HepG2 (cell line): ENCODE measurements around the gene NGFR. TPM values are rescaled to one million over a fixed set of nuclear protein-coding genes. Genes with fewer than 3 reads are reported as not detected.
A peak's percentile ranks its signal among the peaks of the same experiment; 100 is the strongest.

ENCODE experiments used
- FOXO1 ChIP-seq: sonication (generic); formaldehyde crosslinking; IDR thresholded peaks from 2 replicates; pipeline ENCODE4 v1.4.0; 2020; ENCODE audit warnings: missing genetic modification reagents
- MEF2D ChIP-seq: sonication (generic); formaldehyde crosslinking; IDR thresholded peaks from 2 replicates; pipeline ENCODE4 v1.5.1; 2020; ENCODE audit warnings: mild to moderate bottlenecking, missing genetic modification reagents
- NCOA2 ChIP-seq: sonication (generic); formaldehyde crosslinking; IDR thresholded peaks from 2 replicates; pipeline ENCODE4 v1.8.0; 2022; ENCODE audit warnings: inconsistent platforms
- ONECUT2 ChIP-seq: sonication (generic); formaldehyde crosslinking; IDR thresholded peaks from 2 replicates; pipeline ENCODE4 v1.4.0; 2020; ENCODE audit warnings: missing genetic modification reagents
- PBX3 ChIP-seq: sonication (generic); formaldehyde crosslinking; IDR thresholded peaks from 2 replicates; pipeline ENCODE4 v1.8.1; 2023; ENCODE audit warnings: missing genetic modification reagents, inconsistent platforms, borderline replicate concordance
- SUZ12 ChIP-seq: fragments of 150-350 bp; IDR thresholded peaks from 2 replicates; pipeline ENCODE4 v1.6.1; 2014; ENCODE audit warnings: low read depth, low read length
- ZBTB8A ChIP-seq: sonication (generic); formaldehyde crosslinking; IDR thresholded peaks from 2 replicates; pipeline ENCODE4 v1.4.0; 2020; ENCODE audit warnings: mild to moderate bottlenecking, low read depth, missing genetic modification reagents, borderline replicate concordance
- ZMYM2 ChIP-seq: sonication (generic); formaldehyde crosslinking; IDR thresholded peaks from 2 replicates; pipeline ENCODE4 v1.8.0; 2022; ENCODE audit warnings: mild to moderate bottlenecking, missing genetic modification reagents
- ZNF362 ChIP-seq: sonication (generic); formaldehyde crosslinking; IDR thresholded peaks from 2 replicates; pipeline ENCODE4 v1.4.0; 2020; ENCODE audit warnings: missing genetic modification reagents, mild to moderate bottlenecking, borderline replicate concordance
- ZNF776 ChIP-seq: sonication (generic); formaldehyde crosslinking; IDR thresholded peaks from 2 replicates; pipeline ENCODE4 v1.4.0; 2020; ENCODE audit warnings: mild to moderate bottlenecking, missing genetic modification reagents
- polyA plus RNA-seq, 8 experiments: library from polyadenylated mRNA; depleted of rRNA in 3 of 8; stranded (reverse) in 7 of 8; unstranded in 1 of 8; fragments of >200 nt; fragmentation: Illumina TruSeq in 4 of 8; extraction: Trizol in 4 of 8; gene quantifications; 2 replicates each; pipeline versions ENCODE4 v1.2.1 to v1.2.3, GENCODE V29; 2011 to 2016; ENCODE audit warnings: low read depth in 4 of 8, missing spikeins in 1 of 8, mixed read lengths in 1 of 8; ENCODE audit not compliant: insufficient read depth in 1 of 8
- total RNA-seq, 5 experiments: library from RNA; depleted of rRNA; stranded (reverse); fragments of >200 nt; fragmentation: Illumina TruSeq; extraction: Trizol; gene quantifications; 2 replicates each; pipeline ENCODE4 v1.2.3, GENCODE V29; 2016; ENCODE audit warnings: low read depth in 1 of 5
- TF ChIP-seq, protein P1 (sequence below): sonication (generic); formaldehyde crosslinking; IDR thresholded peaks from 2 replicates; pipeline ENCODE4 v1.8.0; 2022; ENCODE audit warnings: mild to moderate bottlenecking, missing genetic modification reagents, moderate library complexity
- TF ChIP-seq, protein P2 (sequence below): sonication (generic); formaldehyde crosslinking; IDR thresholded peaks from 2 replicates; pipeline ENCODE4 v1.5.0; 2020; ENCODE audit warnings: mild to moderate bottlenecking, missing genetic modification reagents, moderate library complexity
- TF ChIP-seq, protein P3 (sequence below): sonication (generic); formaldehyde crosslinking; IDR thresholded peaks from 2 replicates; pipeline ENCODE4 v1.5.0; 2020; ENCODE audit warnings: mild to moderate bottlenecking, missing genetic modification reagents
- TF ChIP-seq, protein P4 (sequence below): sonication (generic); formaldehyde crosslinking; IDR thresholded peaks from 2 replicates; pipeline ENCODE4 v1.5.0; 2020; ENCODE audit warnings: missing genetic modification reagents
- TF ChIP-seq, protein P5 (sequence below), 2 experiments: IDR thresholded peaks; 2 replicates each; pipeline ENCODE4 v1.6.1; 2011 to 2012; ENCODE audit warnings: low read length in 2 of 2, borderline replicate concordance in 1 of 2, low read depth in 1 of 2, mild to moderate bottlenecking in 1 of 2, moderate library complexity in 1 of 2
- TF ChIP-seq, protein P6 (sequence below): sonication (generic); formaldehyde crosslinking; IDR thresholded peaks from 2 replicates; pipeline ENCODE4 v1.8.0; 2022; ENCODE audit warnings: missing genetic modification reagents, mild to moderate bottlenecking, borderline replicate concordance

The NGFR gene
- total and polyA plus RNA-seq, 2 of the 13 experiments (the other 11 are each of a cell fraction or from before 2014, with no cell fraction given), result 1.1 to 1.8 TPM

GRCh38 chr17:49515196-49515770, 20.2 kb downstream of the NGFR start (continued):
- TF ChIP-seq ZNF362 (CRISPR knock-in tag) (no peak), SUZ12 (no peak), ONECUT2 (no peak), ZNF776 (no peak; the same call in 1 of the 2 replicates), ZMYM2 (CRISPR knock-in tag) (peak; percentile 65), FOXO1 (peak; percentile 43; the same call in 1 of the 2 replicates), ZBTB8A (CRISPR knock-in tag) (no peak), PBX3 (no peak), MEF2D (CRISPR knock-in tag) (peak; percentile 50; the same call in 1 of the 2 replicates), NCOA2 (0 out of 2 replicates have a peak, but pooled peaks have one; percentile 25)
- TF ChIP-seq, protein P1, sequence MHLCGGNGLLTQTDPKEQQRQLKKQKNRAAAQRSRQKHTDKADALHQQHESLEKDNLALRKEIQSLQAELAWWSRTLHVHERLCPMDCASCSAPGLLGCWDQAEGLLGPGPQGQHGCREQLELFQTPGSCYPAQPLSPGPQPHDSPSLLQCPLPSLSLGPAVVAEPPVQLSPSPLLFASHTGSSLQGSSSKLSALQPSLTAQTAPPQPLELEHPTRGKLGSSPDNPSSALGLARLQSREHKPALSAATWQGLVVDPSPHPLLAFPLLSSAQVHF (CRISPR knock-in tag), result no peak
- TF ChIP-seq, protein P2, sequence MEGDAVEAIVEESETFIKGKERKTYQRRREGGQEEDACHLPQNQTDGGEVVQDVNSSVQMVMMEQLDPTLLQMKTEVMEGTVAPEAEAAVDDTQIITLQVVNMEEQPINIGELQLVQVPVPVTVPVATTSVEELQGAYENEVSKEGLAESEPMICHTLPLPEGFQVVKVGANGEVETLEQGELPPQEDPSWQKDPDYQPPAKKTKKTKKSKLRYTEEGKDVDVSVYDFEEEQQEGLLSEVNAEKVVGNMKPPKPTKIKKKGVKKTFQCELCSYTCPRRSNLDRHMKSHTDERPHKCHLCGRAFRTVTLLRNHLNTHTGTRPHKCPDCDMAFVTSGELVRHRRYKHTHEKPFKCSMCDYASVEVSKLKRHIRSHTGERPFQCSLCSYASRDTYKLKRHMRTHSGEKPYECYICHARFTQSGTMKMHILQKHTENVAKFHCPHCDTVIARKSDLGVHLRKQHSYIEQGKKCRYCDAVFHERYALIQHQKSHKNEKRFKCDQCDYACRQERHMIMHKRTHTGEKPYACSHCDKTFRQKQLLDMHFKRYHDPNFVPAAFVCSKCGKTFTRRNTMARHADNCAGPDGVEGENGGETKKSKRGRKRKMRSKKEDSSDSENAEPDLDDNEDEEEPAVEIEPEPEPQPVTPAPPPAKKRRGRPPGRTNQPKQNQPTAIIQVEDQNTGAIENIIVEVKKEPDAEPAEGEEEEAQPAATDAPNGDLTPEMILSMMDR, result peak; percentile 34; the same call in 1 of the 2 replicates
- TF ChIP-seq, protein P3, sequence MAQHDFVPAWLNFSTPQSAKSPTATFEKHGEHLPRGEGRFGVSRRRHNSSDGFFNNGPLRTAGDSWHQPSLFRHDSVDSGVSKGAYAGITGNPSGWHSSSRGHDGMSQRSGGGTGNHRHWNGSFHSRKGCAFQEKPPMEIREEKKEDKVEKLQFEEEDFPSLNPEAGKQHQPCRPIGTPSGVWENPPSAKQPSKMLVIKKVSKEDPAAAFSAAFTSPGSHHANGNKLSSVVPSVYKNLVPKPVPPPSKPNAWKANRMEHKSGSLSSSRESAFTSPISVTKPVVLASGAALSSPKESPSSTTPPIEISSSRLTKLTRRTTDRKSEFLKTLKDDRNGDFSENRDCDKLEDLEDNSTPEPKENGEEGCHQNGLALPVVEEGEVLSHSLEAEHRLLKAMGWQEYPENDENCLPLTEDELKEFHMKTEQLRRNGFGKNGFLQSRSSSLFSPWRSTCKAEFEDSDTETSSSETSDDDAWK (CRISPR knock-in tag), result no peak
- TF ChIP-seq, protein P4, sequence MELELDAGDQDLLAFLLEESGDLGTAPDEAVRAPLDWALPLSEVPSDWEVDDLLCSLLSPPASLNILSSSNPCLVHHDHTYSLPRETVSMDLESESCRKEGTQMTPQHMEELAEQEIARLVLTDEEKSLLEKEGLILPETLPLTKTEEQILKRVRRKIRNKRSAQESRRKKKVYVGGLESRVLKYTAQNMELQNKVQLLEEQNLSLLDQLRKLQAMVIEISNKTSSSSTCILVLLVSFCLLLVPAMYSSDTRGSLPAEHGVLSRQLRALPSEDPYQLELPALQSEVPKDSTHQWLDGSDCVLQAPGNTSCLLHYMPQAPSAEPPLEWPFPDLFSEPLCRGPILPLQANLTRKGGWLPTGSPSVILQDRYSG (CRISPR knock-in tag), result no peak
- TF ChIP-seq, protein P5, sequence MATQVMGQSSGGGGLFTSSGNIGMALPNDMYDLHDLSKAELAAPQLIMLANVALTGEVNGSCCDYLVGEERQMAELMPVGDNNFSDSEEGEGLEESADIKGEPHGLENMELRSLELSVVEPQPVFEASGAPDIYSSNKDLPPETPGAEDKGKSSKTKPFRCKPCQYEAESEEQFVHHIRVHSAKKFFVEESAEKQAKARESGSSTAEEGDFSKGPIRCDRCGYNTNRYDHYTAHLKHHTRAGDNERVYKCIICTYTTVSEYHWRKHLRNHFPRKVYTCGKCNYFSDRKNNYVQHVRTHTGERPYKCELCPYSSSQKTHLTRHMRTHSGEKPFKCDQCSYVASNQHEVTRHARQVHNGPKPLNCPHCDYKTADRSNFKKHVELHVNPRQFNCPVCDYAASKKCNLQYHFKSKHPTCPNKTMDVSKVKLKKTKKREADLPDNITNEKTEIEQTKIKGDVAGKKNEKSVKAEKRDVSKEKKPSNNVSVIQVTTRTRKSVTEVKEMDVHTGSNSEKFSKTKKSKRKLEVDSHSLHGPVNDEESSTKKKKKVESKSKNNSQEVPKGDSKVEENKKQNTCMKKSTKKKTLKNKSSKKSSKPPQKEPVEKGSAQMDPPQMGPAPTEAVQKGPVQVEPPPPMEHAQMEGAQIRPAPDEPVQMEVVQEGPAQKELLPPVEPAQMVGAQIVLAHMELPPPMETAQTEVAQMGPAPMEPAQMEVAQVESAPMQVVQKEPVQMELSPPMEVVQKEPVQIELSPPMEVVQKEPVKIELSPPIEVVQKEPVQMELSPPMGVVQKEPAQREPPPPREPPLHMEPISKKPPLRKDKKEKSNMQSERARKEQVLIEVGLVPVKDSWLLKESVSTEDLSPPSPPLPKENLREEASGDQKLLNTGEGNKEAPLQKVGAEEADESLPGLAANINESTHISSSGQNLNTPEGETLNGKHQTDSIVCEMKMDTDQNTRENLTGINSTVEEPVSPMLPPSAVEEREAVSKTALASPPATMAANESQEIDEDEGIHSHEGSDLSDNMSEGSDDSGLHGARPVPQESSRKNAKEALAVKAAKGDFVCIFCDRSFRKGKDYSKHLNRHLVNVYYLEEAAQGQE (IDR thresholded peaks at IDR 0.05; ENCODE audit: borderline replicate concordance in 1 of 2, low read depth in 1 of 2, low read length in 2 of 2), result no peak
- TF ChIP-seq, protein P6, sequence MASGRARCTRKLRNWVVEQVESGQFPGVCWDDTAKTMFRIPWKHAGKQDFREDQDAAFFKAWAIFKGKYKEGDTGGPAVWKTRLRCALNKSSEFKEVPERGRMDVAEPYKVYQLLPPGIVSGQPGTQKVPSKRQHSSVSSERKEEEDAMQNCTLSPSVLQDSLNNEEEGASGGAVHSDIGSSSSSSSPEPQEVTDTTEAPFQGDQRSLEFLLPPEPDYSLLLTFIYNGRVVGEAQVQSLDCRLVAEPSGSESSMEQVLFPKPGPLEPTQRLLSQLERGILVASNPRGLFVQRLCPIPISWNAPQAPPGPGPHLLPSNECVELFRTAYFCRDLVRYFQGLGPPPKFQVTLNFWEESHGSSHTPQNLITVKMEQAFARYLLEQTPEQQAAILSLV (CRISPR knock-in tag), result peak; percentile 77
